Loucy (cell line): Measurements from ENCODE around the gene SNX3.

Source experiments
- H2AFZ ChIP-seq: fragments of 200-600 bp; sonication (generic); 2 replicates; pipeline ENCODE4 v1.6.0; 2016; ENCODE audit warnings: antibody characterized with exemption, mild to moderate bottlenecking, low read length, moderate library complexity
- H3F3A ChIP-seq: fragments of 200-600 bp; 2 replicates; pipeline ENCODE4 v1.6.0; 2016; ENCODE audit warnings: antibody characterized with exemption, low read depth, mild to moderate bottlenecking
- H3K27me3 ChIP-seq: fragments of 200-600 bp; sonication (generic); 2 replicates; pipeline ENCODE4 v1.6.1; 2014; ENCODE audit warnings: low read length, mild to moderate bottlenecking; ENCODE audit not compliant: insufficient read depth, poor library complexity, severe bottlenecking
- H3K36me3 ChIP-seq: fragments of 200-600 bp; sonication (generic); 2 replicates; pipeline ENCODE4 v1.6.1; 2016; ENCODE audit warnings: low read length; ENCODE audit not compliant: insufficient read depth
- H3K4me1 ChIP-seq: fragments of 200-600 bp; sonication (generic); 2 replicates; pipeline ENCODE4 v1.5.1; 2014; ENCODE audit warnings: low read length, mild to moderate bottlenecking; ENCODE audit not compliant: insufficient read depth, poor library complexity, severe bottlenecking
- H3K4me2 ChIP-seq: fragments of 200-600 bp; sonication (generic); 2 replicates; pipeline ENCODE4 v1.6.0; 2014; ENCODE audit warnings: antibody characterized with exemption, low read length, low read depth, mild to moderate bottlenecking; ENCODE audit not compliant: poor library complexity, severe bottlenecking
- H3K4me3 ChIP-seq: fragments of 200-600 bp; sonication (generic); 2 replicates; pipeline ENCODE4 v1.5.1; 2014; ENCODE audit warnings: low read length, mild to moderate bottlenecking, mixed read lengths; ENCODE audit not compliant: poor library complexity, severe bottlenecking
- H3K79me2 ChIP-seq: fragments of 200-600 bp; sonication (generic); 2 replicates; pipeline ENCODE4 v1.6.1; 2014; ENCODE audit warnings: low read length; ENCODE audit not compliant: insufficient read depth
- H3K9ac ChIP-seq: fragments of 200-600 bp; sonication (generic); 2 replicates; pipeline ENCODE4 v1.6.0; 2014; ENCODE audit warnings: mild to moderate bottlenecking, low read depth, low read length, moderate library complexity; ENCODE audit not compliant: poor library complexity, severe bottlenecking
- H3K9me2 ChIP-seq: fragments of 200-600 bp; sonication (generic); replicated peaks from 2 replicates; pipeline ENCODE4 v1.6.1; 2016; ENCODE audit warnings: low read depth, low read length, mixed read lengths
- H3K9me3 ChIP-seq: fragments of 200-600 bp; sonication (generic); 2 replicates; pipeline ENCODE4 v1.6.1; 2014; ENCODE audit warnings: mild to moderate bottlenecking, antibody characterized with exemption, low read length, low read depth; ENCODE audit not compliant: insufficient read depth
- H4K20me1 ChIP-seq: fragments of 200-600 bp; sonication (generic); 2 replicates; pipeline ENCODE4 v1.6.0; 2014; ENCODE audit warnings: antibody characterized with exemption, low read length, mild to moderate bottlenecking; ENCODE audit not compliant: insufficient read depth, poor library complexity, severe bottlenecking
- EZH2phosphoT487 ChIP-seq: fragments of 200-600 bp; IDR thresholded peaks from 2 replicates; pipeline ENCODE4 v1.6.1; 2018; ENCODE audit warnings: antibody characterized with exemption, mild to moderate bottlenecking, moderate library complexity, borderline replicate concordance
- TF ChIP-seq, protein P1 (sequence below): fragments of 200-600 bp; sonication (generic); conservative IDR thresholded peaks from 2 replicates; pipeline ENCODE4 v1.5.1; 2014; ENCODE audit warnings: mild to moderate bottlenecking, antibody characterized with exemption, low read length

Gene SNX3

DNA sequence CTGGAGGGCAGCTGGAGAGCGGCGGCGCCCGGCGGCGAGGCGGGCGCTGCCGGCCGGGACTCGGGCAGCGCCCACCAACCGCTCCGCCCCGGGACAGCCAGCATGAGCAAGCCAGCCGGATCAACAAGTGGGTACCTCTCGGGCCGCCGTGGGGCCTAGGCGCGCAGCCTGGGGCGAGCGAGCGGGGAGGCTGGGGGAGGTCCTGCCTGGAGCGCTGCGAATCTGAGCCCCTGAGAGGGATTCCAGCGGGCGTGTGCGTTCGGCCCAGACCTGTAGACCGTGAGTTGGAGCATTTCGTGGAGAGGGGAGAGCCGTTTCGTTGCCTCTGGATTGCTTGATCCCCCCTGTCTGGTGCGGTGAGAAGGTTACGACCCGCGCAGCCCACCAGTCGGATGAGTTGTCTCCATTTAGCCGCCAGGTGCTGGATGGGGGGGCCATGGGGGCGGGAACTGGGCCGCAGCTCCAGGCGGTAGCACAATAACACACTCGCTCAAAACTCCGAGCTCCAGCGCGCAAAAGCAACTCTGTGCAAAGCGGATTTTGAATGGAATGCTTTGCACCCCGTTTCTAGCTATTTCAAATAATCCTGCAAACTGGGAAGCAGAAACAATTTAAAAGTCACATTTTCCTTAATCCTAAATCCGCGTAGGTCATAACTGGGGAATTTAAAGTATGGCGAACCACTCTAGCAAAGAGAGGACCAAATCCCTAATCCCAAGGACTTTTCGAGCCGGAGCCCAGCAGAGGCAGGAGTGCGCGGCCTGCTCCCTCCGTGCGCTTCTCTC lies 94.0 kb downstream of the SNX3 start:
- Histone ChIP-seq H3F3A (no peaks in the 10 kb centered on the region), H3K79me2 (no peaks in the 10 kb centered on the region), H3K4me1 (no peaks in the 10 kb centered on the region), H3K4me3 (no peak overlapping the region), H3K9me2 (no peaks in the 10 kb centered on the region), H3K27me3 (no peaks in the 10 kb centered on the region), H2AFZ (no peak overlapping the region), H3K9me3 (no peaks in the 10 kb centered on the region), H3K36me3 (no peaks in the 10 kb centered on the region), H3K9ac (no peak overlapping the region), H4K20me1 (no peaks in the 10 kb centered on the region), H3K4me2 (no peak overlapping the region)
- no peak for TF ChIP-seq EZH2phosphoT487
- TF ChIP-seq, protein P1, sequence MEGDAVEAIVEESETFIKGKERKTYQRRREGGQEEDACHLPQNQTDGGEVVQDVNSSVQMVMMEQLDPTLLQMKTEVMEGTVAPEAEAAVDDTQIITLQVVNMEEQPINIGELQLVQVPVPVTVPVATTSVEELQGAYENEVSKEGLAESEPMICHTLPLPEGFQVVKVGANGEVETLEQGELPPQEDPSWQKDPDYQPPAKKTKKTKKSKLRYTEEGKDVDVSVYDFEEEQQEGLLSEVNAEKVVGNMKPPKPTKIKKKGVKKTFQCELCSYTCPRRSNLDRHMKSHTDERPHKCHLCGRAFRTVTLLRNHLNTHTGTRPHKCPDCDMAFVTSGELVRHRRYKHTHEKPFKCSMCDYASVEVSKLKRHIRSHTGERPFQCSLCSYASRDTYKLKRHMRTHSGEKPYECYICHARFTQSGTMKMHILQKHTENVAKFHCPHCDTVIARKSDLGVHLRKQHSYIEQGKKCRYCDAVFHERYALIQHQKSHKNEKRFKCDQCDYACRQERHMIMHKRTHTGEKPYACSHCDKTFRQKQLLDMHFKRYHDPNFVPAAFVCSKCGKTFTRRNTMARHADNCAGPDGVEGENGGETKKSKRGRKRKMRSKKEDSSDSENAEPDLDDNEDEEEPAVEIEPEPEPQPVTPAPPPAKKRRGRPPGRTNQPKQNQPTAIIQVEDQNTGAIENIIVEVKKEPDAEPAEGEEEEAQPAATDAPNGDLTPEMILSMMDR = no peak

DNA sequence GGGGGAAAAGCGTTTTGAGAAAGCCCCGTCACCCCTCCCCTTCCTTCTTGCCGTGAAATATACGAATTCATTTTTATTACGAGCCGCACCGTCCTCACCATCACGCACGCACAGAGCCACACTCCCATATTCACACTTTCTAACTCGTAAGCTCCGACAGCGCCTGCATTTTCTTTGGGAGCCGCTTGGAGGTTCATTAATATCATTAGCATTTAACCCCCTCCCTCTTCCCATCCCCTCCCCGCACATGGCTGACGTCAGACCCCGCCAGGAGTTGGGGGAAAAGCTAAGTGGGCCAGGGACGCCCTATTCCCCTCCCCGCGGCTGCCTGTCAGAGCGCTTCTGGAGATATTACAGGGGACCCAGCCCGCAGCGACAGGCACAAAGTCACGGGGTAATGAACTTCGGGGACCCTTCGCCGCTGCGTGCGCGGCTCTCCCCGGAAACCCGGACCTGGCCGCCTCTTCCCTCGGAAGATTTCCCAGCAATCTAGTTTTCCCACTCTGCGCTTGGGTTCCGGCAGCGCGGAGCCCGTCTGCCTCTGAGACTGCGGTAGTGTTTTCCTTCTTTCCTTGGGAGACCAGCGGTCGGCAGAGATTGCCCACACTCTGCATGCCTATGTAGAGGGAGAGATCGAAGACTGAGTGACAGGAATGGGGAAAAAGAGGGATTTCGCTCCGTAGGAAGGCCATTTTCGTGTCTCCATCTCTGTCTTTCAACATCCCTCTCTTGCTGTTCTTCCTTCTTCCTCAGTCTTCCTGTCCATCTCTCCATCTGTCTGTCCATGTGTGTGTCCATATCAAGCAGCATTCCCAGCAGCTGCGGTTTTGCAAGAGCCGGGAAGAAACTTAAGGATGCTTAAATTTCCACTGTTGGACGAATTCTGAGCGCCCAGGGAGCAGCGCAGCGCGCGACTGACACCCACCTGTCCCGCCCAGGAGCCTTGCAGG lies 94.9 kb downstream of the SNX3 start, which contains the start of gene NR2E1:
Gene NR2E1 (plus strand): TSS at position 309 of the 950 bp plus-strand sequence. CDS start 744 bp downstream, outside the sequence.
- no peaks in the 10 kb centered on the region for H3K27me3 ChIP-seq
- no peaks in the 10 kb centered on the region for H4K20me1 ChIP-seq
- no peak within 1 kb of the TSS for H3K4me2 ChIP-seq
- no peak within 1 kb of the TSS for H2AFZ ChIP-seq
- no peaks in the 10 kb centered on the region for H3K79me2 ChIP-seq
- H3K36me3 ChIP-seq = no peaks in the 10 kb centered on the region
- H3K9me2 ChIP-seq = no peaks in the 10 kb centered on the region
- H3K4me3 ChIP-seq = no peak within 1 kb of the TSS
- H3K4me1 ChIP-seq = no peaks in the 10 kb centered on the region
- H3F3A ChIP-seq = no peaks in the 10 kb centered on the region
- TF ChIP-seq, protein P1 = no peak
- TF ChIP-seq EZH2phosphoT487 = no peak
- H3K9me3 ChIP-seq = no peaks in the 10 kb centered on the region
- no peak within 1 kb of the TSS for H3K9ac ChIP-seq

DNA sequence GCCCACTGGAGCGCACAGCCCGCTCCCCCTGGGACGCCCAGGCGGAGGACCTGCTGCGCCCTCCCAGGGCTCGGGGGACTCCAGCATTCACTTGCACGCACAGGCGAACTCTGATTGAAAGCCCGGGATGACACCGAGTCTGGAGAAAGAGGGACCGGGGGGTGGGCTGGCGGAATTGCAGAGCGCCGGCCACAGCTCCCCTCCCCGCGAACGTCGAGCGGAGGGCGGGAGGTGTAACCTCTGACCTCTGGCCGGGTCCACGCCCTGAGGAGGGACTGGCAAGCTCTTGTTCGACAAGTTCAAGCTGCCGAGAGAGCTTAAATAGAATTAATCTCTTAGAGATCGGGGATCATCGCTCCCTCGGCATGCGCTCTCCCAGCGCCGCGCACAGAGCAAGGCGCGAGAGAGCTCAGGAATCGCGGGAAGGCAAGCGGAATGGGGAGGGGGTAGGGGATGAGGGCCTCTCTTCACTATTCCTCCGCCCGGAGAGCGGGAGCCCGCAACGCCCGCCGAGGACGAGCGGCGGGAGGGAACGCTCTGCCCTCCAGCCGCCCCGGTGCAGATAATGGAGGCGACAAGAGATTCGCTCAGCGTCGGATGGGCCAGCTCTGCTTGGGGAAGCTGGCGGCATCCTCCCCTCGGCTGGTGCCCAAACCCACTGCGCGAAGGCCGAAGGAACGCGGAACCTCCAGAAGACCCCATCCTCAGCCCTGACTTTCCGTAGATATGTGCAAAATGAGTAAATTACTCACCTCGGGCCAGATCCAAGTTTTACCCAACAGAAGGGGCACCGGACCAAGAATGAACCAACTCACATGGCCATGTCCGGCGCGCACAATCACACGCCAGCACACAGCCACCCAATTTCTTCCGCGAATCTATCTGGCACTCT lies 95.8 kb downstream of the SNX3 start:
- H2AFZ ChIP-seq = no peak overlapping the region
- TF ChIP-seq, protein P1 = no peak
- no peak for TF ChIP-seq EZH2phosphoT487
- no peaks in the 10 kb centered on the region for H3K36me3 ChIP-seq
- no peaks in the 10 kb centered on the region for H4K20me1 ChIP-seq
- no peak overlapping the region for H3K4me3 ChIP-seq
- H3K9ac ChIP-seq = no peak overlapping the region
- H3F3A ChIP-seq = no peaks in the 10 kb centered on the region
- H3K27me3 ChIP-seq = no peaks in the 10 kb centered on the region
- no peaks in the 10 kb centered on the region for H3K4me1 ChIP-seq
- H3K79me2 ChIP-seq = no peaks in the 10 kb centered on the region
- H3K9me2 ChIP-seq = no peaks in the 10 kb centered on the region
- no peak overlapping the region for H3K4me2 ChIP-seq
- H3K9me3 ChIP-seq = no peaks in the 10 kb centered on the region
